Activated CD8-positive, alpha-beta T cell treated with anti-CD3 and anti-CD28 coated beads for 36 hours (primary cell): ENCODE results near the gene RASGRF1. TPM values are rescaled to one million over a fixed set of nuclear protein-coding genes. Genes with fewer than 3 reads are reported as not detected.

ENCODE experiments used
- ATAC-seq: fragments of 200-7000 bp; cut with Tn5 transposase; one replicate; pipeline ENCODE4 v1.10.0; 2021; ENCODE audit warnings: mild to moderate bottlenecking, moderate library complexity
- CTCF ChIA-PET: fragments of 350-600 bp; sonication (Branson Sonifier 250); formaldehyde crosslinking; loops from one replicate; lab custom pipeline; 2021; ENCODE audit warnings: antibody characterized with exemption; lab: Charles Lee
- POLR2A ChIA-PET: fragments of 350-600 bp; sonication (Branson Sonifier 250); formaldehyde crosslinking; loops from one replicate; lab custom pipeline; 2021; ENCODE audit warnings: antibody characterized with exemption; lab: Charles Lee
- DNase-seq: peaks from one replicate; pipeline ENCODE4 v3.0.0-alpha.2; 2020
- H3K27ac Mint-ChIP-seq: one replicate; pipeline ENCODE4 v1.8.0; 2021; ENCODE audit warnings: mild to moderate bottlenecking, mixed read lengths
- H3K27me3 Mint-ChIP-seq: one replicate; pipeline ENCODE4 v1.8.0; 2021; ENCODE audit warnings: mixed read lengths
- H3K36me3 Mint-ChIP-seq: one replicate; pipeline ENCODE4 v1.8.0; 2021; ENCODE audit warnings: low read depth, mixed read lengths
- H3K4me1 Mint-ChIP-seq: one replicate; pipeline ENCODE4 v1.8.0; 2021; ENCODE audit warnings: low read depth, mixed read lengths
- H3K4me3 Mint-ChIP-seq: one replicate; pipeline ENCODE4 v1.8.0; 2021; ENCODE audit warnings: mild to moderate bottlenecking, moderate library complexity, mixed read lengths
- H3K9me3 Mint-ChIP-seq: one replicate; pipeline ENCODE4 v1.8.0; 2021; ENCODE audit warnings: mixed read lengths
- intact Hi-C: fragments of 100-400 bp; cut with micrococcal nuclease; formaldehyde crosslinking; loops from one replicate; pipeline ENCODE4 v1.10.0; 2022
- total RNA-seq, 2 experiments: library from RNA; stranded (reverse); gene quantifications; one replicate each; pipeline ENCODE4 v1.2.3, GENCODE V29; 2021
- TF ChIP-seq, protein P1 (sequence below): fragments of 200-600 bp; IDR thresholded peaks from one replicate; pipeline ENCODE4 v1.8.0; 2022; ENCODE audit warnings: antibody characterized with exemption, mild to moderate bottlenecking

Gene RASGRF1
- total RNA-seq, 2 experiments from 2014 or later = not detected

DNA sequence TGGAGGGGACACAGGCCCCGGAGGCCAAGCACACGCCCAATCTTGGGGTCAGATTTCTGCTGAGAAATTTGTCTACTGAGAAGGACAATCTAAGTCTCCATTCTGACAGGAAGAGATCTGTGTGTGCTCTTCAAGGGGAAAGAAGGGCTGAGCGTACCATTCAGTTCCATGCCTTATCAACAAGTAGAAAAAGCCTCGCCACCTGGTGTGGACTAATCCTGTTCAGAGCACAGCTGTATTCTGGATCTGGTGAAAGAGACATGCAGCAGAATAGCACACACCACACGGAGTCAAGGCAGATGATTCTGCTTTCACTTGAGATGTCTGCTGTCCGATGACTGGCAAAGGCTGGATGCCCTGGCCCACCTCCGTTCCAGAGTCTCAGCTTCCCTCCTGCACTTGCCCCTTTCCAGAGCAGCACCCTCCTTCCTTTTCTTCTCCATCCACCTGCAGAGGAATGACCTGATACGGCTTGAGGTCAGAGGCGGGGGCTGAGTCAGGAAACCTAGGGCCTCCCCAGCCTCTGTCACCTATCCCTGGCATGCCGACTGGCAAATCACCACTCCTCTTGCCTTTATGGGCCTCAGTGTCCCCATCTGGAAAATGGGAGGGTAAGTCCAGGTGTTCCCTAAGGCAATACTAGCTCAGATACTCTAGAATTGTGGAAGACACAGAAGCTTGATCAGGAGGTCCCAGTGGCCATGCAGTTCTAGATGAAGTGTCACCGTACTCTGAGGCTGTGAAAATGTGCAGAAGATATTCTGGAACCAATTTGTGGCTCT lies 108.9 kb downstream of the RASGRF1 start:
- Mint-ChIP-seq H3K27ac (no peak overlapping the region), H3K4me3 (no peak overlapping the region), H3K9me3 (no peaks in the 10 kb centered on the region), H3K4me1 (no peaks in the 10 kb centered on the region), H3K36me3 (no peaks in the 10 kb centered on the region), H3K27me3 (peaks cover 5% of the 10 kb centered on the region)
- DNase-seq = no peak
- ChIA-PET CTCF (interaction anchor here (4.2 to 5.0 kb wide), 2 partner anchors 12 to 72 kb away, joined by 19 to 32 read pairs; no protein-coding TSS in a partner anchor), POLR2A (interaction anchor here (1.3 kb wide), 1 partner anchor 27 kb away, joined by 3 read pairs; no protein-coding TSS in a partner anchor)
- intact Hi-C loops = no loop called here
- ATAC-seq = no peak
- TF ChIP-seq, protein P1, sequence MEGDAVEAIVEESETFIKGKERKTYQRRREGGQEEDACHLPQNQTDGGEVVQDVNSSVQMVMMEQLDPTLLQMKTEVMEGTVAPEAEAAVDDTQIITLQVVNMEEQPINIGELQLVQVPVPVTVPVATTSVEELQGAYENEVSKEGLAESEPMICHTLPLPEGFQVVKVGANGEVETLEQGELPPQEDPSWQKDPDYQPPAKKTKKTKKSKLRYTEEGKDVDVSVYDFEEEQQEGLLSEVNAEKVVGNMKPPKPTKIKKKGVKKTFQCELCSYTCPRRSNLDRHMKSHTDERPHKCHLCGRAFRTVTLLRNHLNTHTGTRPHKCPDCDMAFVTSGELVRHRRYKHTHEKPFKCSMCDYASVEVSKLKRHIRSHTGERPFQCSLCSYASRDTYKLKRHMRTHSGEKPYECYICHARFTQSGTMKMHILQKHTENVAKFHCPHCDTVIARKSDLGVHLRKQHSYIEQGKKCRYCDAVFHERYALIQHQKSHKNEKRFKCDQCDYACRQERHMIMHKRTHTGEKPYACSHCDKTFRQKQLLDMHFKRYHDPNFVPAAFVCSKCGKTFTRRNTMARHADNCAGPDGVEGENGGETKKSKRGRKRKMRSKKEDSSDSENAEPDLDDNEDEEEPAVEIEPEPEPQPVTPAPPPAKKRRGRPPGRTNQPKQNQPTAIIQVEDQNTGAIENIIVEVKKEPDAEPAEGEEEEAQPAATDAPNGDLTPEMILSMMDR = no peak

GRCh38 chr15:78979456-78980320 lies 110.9 kb downstream of the RASGRF1 start:
- CTCF ChIA-PET = interaction anchor here (0.6 to 5.0 kb wide), 16 partner anchors 8 to 204 kb away, joined by 3 to 32 read pairs (median 4); no protein-coding TSS in a partner anchor
- Mint-ChIP-seq H3K4me1 (no peaks in the 10 kb centered on the region), H3K36me3 (no peaks in the 10 kb centered on the region), H3K27me3 (peaks cover 2% of the 10 kb centered on the region), H3K9me3 (no peaks in the 10 kb centered on the region), H3K27ac (no peak overlapping the region), H3K4me3 (no peak overlapping the region)
- POLR2A ChIA-PET = no interaction called here
- peak; percentile 52 for DNase-seq
- intact Hi-C loops = no loop called here
- ATAC-seq = peak; percentile 61
- TF ChIP-seq, protein P1 = peak; percentile 93

DNA sequence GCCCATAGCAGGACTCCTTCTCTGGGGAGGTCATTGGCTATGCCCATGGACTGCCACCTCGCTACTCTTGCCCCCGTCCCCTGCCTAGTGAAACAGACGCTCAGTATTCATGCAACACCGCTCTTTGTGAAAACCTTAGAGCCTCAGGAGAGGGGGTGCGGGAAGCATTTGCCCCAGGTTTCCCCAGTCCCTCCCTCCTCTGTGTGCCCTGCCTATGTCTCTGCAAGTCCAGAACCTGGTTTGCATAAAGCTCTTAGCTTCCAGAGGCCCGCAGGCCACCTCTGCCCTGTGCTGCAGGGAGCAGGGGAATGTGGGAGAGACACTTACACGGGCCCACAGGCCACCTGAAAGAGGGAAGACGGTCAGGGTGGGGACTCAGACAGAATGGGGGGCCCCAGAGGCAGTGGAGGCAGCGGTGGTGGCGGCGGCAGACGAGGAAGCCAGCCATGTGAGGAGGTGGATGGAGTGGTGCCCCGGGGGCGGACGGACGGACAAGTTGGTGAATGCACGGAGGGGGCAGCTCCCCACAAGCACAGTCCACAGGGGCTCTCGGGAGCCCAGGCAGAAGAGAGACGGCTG lies 111.9 kb downstream of the RASGRF1 start:
- CTCF ChIA-PET = interaction anchor here (0.9 to 5.0 kb wide), 9 partner anchors 9 to 205 kb away, joined by 3 to 32 read pairs (median 6); no protein-coding TSS in a partner anchor
- ATAC-seq (no peak), DNase-seq (no peak)
- Mint-ChIP-seq H3K36me3 (no peaks in the 10 kb centered on the region), H3K9me3 (no peaks in the 10 kb centered on the region), H3K4me1 (peaks cover 1% of the 10 kb centered on the region), H3K4me3 (no peak overlapping the region), H3K27me3 (peaks cover 2% of the 10 kb centered on the region), H3K27ac (no peak overlapping the region)
- intact Hi-C loops = no loop called here
- POLR2A ChIA-PET = no interaction called here
- TF ChIP-seq, protein P1 = no peak

DNA sequence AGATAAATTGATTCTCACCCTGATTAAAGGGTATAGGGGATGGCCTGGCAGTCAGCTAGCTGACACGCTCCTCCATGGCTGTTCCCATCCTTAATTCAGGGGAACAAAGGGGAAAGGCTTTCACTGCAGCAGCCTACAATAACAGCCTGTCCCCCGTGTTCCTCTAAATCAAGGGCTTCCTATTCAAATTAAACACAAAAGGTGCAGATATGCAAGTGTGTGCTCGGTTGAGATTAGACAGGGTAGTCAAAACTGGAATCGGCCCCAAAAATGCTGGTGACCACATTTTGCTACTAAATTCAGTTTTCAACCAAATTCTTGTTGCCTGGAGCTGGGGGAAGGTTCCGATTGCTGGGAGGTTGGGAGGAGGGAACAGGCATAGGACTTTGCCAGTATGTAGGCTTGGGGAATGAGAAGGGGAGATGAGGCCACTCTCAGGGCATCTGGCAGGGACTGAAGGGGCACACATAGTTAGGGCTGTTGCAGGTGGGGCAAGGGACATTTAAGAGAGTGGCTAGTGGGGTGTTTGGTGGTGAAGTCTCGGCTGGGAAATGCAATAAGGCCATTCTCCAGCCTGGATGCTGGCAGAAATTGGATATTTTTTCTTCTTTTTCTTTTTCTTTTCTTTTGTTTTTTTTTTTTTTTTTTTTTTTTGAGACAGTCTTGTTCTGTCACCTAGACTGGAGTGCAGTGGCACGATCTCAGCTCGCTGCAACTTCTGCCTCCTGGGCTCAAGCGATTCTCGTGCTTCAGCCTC lies 112.8 kb downstream of the RASGRF1 start:
- Mint-ChIP-seq H3K36me3 (no peaks in the 10 kb centered on the region), H3K4me3 (no peak overlapping the region), H3K4me1 (peaks cover 2% of the 10 kb centered on the region), H3K27ac (no peak overlapping the region), H3K27me3 (no peaks in the 10 kb centered on the region), H3K9me3 (no peaks in the 10 kb centered on the region)
- ATAC-seq (no peak), DNase-seq (no peak)
- intact Hi-C loops = no loop called here
- ChIA-PET POLR2A (no interaction called here), CTCF (interaction anchor here (1.4 to 5.0 kb wide), 4 partner anchors 9 to 206 kb away, joined by 3 to 32 read pairs (median 12); no protein-coding TSS in a partner anchor)
- TF ChIP-seq, protein P1 = no peak
